ENCODE measurements around the gene FREM3.

FREM3 gene

DNA sequence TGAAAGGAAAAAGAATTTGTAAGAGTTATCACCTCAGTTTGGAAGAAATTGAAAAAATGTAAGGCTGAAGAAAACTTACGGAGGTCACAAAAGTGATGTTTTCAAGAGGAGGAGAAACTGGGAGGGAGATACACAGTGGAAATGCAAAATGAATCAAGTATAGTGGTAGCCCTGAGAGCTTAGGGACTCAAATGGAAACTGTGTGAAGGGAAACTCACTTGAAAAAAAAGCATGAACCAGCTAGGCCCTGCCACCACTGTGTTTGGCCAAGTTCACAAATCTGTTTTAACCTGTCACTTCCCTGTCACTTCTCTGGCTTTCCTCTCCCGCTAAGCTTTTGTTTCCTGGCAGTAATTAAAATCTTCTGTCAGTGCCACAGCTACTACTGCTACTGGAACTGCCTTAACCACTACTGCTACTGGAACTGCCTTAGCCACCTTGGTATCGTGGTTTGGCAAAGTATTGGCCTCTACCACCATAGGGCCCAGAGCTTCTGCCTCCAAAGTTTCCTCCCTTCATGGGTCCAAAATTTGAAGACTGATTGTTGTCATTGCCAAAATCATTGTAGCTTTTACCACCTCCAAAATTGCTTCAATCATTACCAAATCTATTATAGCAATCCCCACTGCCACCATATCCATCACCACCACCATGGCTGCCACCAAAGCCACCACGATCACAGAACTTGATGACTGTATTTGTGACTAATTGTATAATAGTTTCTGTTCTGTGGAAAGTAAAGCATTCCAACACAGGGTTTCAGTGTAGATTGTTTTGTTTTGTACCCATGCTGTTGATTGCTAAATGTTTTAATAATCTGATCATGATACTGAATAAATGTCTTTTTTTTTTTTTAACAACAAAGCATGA lies 145.5 kb downstream of the FREM3 start:
- Histone ChIP-seq H3K36me3 (peaks cover 42% of the 10 kb centered on the region), H3K27me3 (ENCODE audit: insufficient read depth, low read depth, severe bottlenecking) (no peaks in the 10 kb centered on the region), H3K4me3 (ENCODE audit: low read depth, low read length) (no peak overlapping the region), H3K27ac (no peak overlapping the region), H3K9me3 (ENCODE audit: severe bottlenecking) (no peaks in the 10 kb centered on the region)
- DNase-seq, result no peak
- TF ChIP-seq, protein P1, sequence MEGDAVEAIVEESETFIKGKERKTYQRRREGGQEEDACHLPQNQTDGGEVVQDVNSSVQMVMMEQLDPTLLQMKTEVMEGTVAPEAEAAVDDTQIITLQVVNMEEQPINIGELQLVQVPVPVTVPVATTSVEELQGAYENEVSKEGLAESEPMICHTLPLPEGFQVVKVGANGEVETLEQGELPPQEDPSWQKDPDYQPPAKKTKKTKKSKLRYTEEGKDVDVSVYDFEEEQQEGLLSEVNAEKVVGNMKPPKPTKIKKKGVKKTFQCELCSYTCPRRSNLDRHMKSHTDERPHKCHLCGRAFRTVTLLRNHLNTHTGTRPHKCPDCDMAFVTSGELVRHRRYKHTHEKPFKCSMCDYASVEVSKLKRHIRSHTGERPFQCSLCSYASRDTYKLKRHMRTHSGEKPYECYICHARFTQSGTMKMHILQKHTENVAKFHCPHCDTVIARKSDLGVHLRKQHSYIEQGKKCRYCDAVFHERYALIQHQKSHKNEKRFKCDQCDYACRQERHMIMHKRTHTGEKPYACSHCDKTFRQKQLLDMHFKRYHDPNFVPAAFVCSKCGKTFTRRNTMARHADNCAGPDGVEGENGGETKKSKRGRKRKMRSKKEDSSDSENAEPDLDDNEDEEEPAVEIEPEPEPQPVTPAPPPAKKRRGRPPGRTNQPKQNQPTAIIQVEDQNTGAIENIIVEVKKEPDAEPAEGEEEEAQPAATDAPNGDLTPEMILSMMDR (IDR thresholded peaks at IDR 0.05; ENCODE audit: low read depth, low read length), result no peak

DNA sequence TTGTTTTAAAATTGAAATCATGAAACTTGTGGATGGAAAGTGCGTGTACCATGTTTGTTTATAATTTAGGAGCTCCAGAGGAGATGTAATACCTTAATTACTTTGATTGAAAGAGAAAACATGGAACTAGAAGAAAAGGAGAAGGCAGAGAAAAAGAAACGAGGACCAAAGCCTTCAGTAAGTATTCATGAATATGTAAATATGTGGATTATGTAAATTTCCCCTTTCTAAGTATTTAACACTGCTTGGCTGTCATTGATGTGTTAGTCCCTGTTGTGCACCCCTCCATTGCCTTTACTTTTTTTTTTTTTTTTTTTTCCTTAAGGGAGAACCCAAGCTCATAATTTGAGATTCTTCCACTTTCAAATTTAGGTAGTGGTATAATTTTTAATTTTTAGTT lies 150.5 kb downstream of the FREM3 start:
- no peak overlapping the region for H3K27ac ChIP-seq
- DNase-seq, result no peak
- TF ChIP-seq, protein P1 (IDR thresholded peaks at IDR 0.05; ENCODE audit: low read depth, low read length), result no peak
- H3K36me3 ChIP-seq, result peaks cover 89% of the 10 kb centered on the region
- H3K9me3 ChIP-seq (ENCODE audit: severe bottlenecking), result no peaks in the 10 kb centered on the region
- H3K27me3 ChIP-seq (ENCODE audit: insufficient read depth, low read depth, severe bottlenecking), result no peaks in the 10 kb centered on the region
- no peak overlapping the region for H3K4me3 ChIP-seq (ENCODE audit: low read depth, low read length)

DNA sequence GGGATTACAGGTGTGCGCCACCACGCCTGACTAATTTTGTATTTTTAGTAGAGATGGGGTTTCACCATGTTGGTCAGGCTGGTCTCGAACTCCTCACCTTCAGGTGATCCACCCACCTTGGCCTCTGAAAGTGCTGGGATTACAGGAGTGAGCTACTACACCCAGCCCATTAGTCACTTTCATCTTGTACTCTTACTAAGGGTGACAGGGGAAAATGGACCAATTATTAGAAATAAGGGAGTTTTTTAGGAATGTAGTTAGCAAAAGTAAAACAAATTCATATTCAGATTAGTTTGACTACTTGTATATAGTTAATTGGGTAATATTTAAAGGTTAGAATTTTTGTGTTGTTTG lies 160.8 kb downstream of the FREM3 start:
- no peak for DNase-seq
- Histone ChIP-seq H3K27me3 (ENCODE audit: insufficient read depth, low read depth, severe bottlenecking) (no peaks in the 10 kb centered on the region), H3K36me3 (peaks cover 99% of the 10 kb centered on the region), H3K4me3 (ENCODE audit: low read depth, low read length) (no peak overlapping the region), H3K27ac (no peak overlapping the region), H3K9me3 (ENCODE audit: severe bottlenecking) (no peaks in the 10 kb centered on the region)
- TF ChIP-seq, protein P1 (IDR thresholded peaks at IDR 0.05; ENCODE audit: low read depth, low read length), result no peak

- Histone ChIP-seq H3K27me3 (ENCODE audit: insufficient read depth, low read depth, severe bottlenecking) (no peaks in the 10 kb centered on the region), H3K27ac (no peak overlapping the region), H3K36me3 (peaks cover 99% of the 10 kb centered on the region), H3K4me3 (ENCODE audit: low read depth, low read length) (no peak overlapping the region), H3K9me3 (ENCODE audit: severe bottlenecking) (no peaks in the 10 kb centered on the region)
- no peak for DNase-seq
- TF ChIP-seq, protein P1 (IDR thresholded peaks at IDR 0.05; ENCODE audit: low read depth, low read length), result no peak
These were observed 161.4 kb downstream of the FREM3 start for GRCh38 chr4:143538979-143539669.

DNA sequence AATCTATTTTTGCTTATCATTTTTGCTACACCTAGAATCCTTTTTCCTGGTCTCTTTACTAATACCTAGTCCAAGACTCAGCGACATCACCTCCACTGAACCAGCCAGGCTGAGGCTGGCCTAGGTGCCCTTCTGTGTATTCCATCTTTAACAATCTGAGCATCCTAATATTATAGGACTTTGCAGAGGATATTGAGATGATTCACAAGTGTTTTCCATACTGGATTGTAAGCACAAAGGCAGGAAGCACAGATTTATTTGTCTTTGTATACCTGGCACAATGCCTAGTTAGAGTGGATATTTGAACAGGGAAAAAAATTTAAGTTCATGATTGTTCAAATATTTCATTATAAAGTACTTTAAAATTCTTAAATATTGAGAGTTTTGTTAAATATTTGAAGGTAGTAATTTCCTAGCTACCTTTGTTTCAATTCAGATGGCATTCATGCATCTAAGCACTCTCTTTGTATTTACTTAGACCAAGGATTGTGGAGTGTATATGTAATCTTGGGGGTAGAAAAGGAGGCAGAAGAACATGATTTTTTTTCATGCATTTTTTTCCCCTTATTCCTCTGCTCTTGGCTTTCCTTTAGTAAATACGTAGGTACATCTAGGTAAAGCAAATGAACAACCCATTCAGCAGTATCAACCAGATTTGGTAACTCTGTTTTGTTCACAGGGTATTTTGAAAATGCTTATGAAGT lies 168.5 kb downstream of the FREM3 start:
- TF ChIP-seq, protein P1 (IDR thresholded peaks at IDR 0.05; ENCODE audit: low read depth, low read length), result no peak
- no peaks in the 10 kb centered on the region for H3K27me3 ChIP-seq (ENCODE audit: insufficient read depth, low read depth, severe bottlenecking)
- peaks cover 98% of the 10 kb centered on the region for H3K36me3 ChIP-seq
- H3K9me3 ChIP-seq (ENCODE audit: severe bottlenecking), result no peaks in the 10 kb centered on the region
- no peak overlapping the region for H3K27ac ChIP-seq
- DNase-seq, result no peak
- H3K4me3 ChIP-seq (ENCODE audit: low read depth, low read length), result no peak overlapping the region
